ENCODE results near the gene SLX4.
"Not testable (repeated sequence)": the region's sequence is repeated elsewhere in the genome, so short reads cannot be mapped to it uniquely, and the experiment has no call there.

The SLX4 gene

GRCh38 chr16:3611146-3611975 lies at the start of gene SLX4:
Gene SLX4, minus strand, starts transcription at chr16:3611606. Its CDS starts 2,642 bp downstream, at chr16:3608964.
- Histone ChIP-seq H3F3A (ENCODE audit: insufficient read depth, low read length) (peaks cover 3% of the 10 kb centered on the region; the same call in 1 of the 2 replicates), H3K9ac (ENCODE audit: low read length) (peak within 1 kb of the TSS; percentile 91), H3K27me3 (replicated peaks; ENCODE audit: insufficient read depth, low read length) (no peaks in the 10 kb centered on the region), H3K4me1 (ENCODE audit: low read length) (peaks cover 14% of the 10 kb centered on the region), H3K79me2 (ENCODE audit: low read length) (peaks cover 57% of the 10 kb centered on the region), H3K4me2 (ENCODE audit: low read depth, low read length) (peak within 1 kb of the TSS; percentile 96), H3K9me2 (replicated peaks; ENCODE audit: insufficient read depth, low read length) (no peaks in the 10 kb centered on the region), H3K4me3 (ENCODE audit: low read length) (peak within 1 kb of the TSS; percentile 98), H3K36me3 (replicated peaks; ENCODE audit: insufficient read depth, low read length) (0 out of 2 replicates have a peak, but pooled peaks cover 4% of the 10 kb centered on the region), H3K9me3 (replicated peaks; ENCODE audit: insufficient read depth, low read length) (no peaks in the 10 kb centered on the region), H2AFZ (ENCODE audit: low read length) (peak within 1 kb of the TSS; percentile 95), H3K27ac (ENCODE audit: low read length) (peak within 1 kb of the TSS; percentile 89), H4K20me1 (ENCODE audit: insufficient read depth, low read length) (no peaks in the 10 kb centered on the region)
- peak; percentile 96 for DNase-seq
- TF ChIP-seq EZH2phosphoT487 (IDR thresholded peaks at IDR 0.05; ENCODE audit: low read length) = no peak
- no peak for TF ChIP-seq CTCF (IDR thresholded peaks at IDR 0.05; ENCODE audit: low read length)

- H2AFZ ChIP-seq (ENCODE audit: low read length) = no peak overlapping the region
- DNase-seq = no peak
- no peaks in the 10 kb centered on the region for H3K9me3 ChIP-seq (replicated peaks; ENCODE audit: insufficient read depth, low read length)
- no peaks in the 10 kb centered on the region for H3K27me3 ChIP-seq (replicated peaks; ENCODE audit: insufficient read depth, low read length)
- no peak overlapping the region for H3K27ac ChIP-seq (ENCODE audit: low read length)
- no peak overlapping the region for H3K9ac ChIP-seq (ENCODE audit: low read length)
- H3K4me1 ChIP-seq (ENCODE audit: low read length) = no peaks in the 10 kb centered on the region
- H3K4me3 ChIP-seq (ENCODE audit: low read length) = no peak overlapping the region
- peaks cover 4% of the 10 kb centered on the region for H3K36me3 ChIP-seq (replicated peaks; ENCODE audit: insufficient read depth, low read length)
- TF ChIP-seq CTCF (IDR thresholded peaks at IDR 0.05; ENCODE audit: low read length) (no peak), EZH2phosphoT487 (IDR thresholded peaks at IDR 0.05; ENCODE audit: low read length) (no peak), EZH2 (optimal IDR thresholded peaks at IDR 0.05; ENCODE audit: low read depth, low read length) (no peak)
- H3K4me2 ChIP-seq (ENCODE audit: low read depth, low read length) = no peak overlapping the region
- H3K9me2 ChIP-seq (replicated peaks; ENCODE audit: insufficient read depth, low read length) = no peaks in the 10 kb centered on the region
- H4K20me1 ChIP-seq (ENCODE audit: insufficient read depth, low read length) = no peaks in the 10 kb centered on the region
- no peaks in the 10 kb centered on the region for H3F3A ChIP-seq (ENCODE audit: insufficient read depth, low read length)
- H3K79me2 ChIP-seq (ENCODE audit: low read length) = no peaks in the 10 kb centered on the region
These were observed 47.8 kb upstream of the SLX4 start for GRCh38 chr16:3659251-3659650.

- Histone ChIP-seq H3K9me3 (replicated peaks; ENCODE audit: insufficient read depth, low read length) (no peaks in the 10 kb centered on the region), H3K36me3 (replicated peaks; ENCODE audit: insufficient read depth, low read length) (peaks cover 4% of the 10 kb centered on the region), H3K27ac (ENCODE audit: low read length) (no peak overlapping the region), H3K27me3 (replicated peaks; ENCODE audit: insufficient read depth, low read length) (no peaks in the 10 kb centered on the region), H2AFZ (ENCODE audit: low read length) (no peak overlapping the region), H3K4me2 (ENCODE audit: low read depth, low read length) (no peak overlapping the region), H3K9me2 (replicated peaks; ENCODE audit: insufficient read depth, low read length) (no peaks in the 10 kb centered on the region), H3K79me2 (ENCODE audit: low read length) (no peaks in the 10 kb centered on the region), H3K4me1 (ENCODE audit: low read length) (no peaks in the 10 kb centered on the region), H4K20me1 (ENCODE audit: insufficient read depth, low read length) (no peaks in the 10 kb centered on the region), H3K9ac (ENCODE audit: low read length) (no peak overlapping the region), H3K4me3 (ENCODE audit: low read length) (no peak overlapping the region), H3F3A (ENCODE audit: insufficient read depth, low read length) (no peaks in the 10 kb centered on the region)
- no peak for DNase-seq
- TF ChIP-seq CTCF (IDR thresholded peaks at IDR 0.05; ENCODE audit: low read length) = no peak
These were observed 45.4 kb upstream of the SLX4 start for GRCh38 chr16:3656491-3657468.

GRCh38 chr16:3656160-3656490 lies 44.7 kb upstream of the SLX4 start:
- not testable (repeated sequence) for H3K4me2 ChIP-seq (ENCODE audit: low read depth, low read length); H4K20me1 ChIP-seq (ENCODE audit: insufficient read depth, low read length); H3F3A ChIP-seq (ENCODE audit: insufficient read depth, low read length); H3K9ac ChIP-seq (ENCODE audit: low read length); H3K4me1 ChIP-seq (ENCODE audit: low read length); H3K27me3 ChIP-seq (replicated peaks; ENCODE audit: insufficient read depth, low read length); H3K4me3 ChIP-seq (ENCODE audit: low read length); H3K27ac ChIP-seq (ENCODE audit: low read length); H2AFZ ChIP-seq (ENCODE audit: low read length); H3K9me2 ChIP-seq (replicated peaks; ENCODE audit: insufficient read depth, low read length); H3K79me2 ChIP-seq (ENCODE audit: low read length); H3K36me3 ChIP-seq (replicated peaks; ENCODE audit: insufficient read depth, low read length); H3K9me3 ChIP-seq (replicated peaks; ENCODE audit: insufficient read depth, low read length); DNase-seq

Measured in MM.1S (cell line).